T follicular helper cell (primary cell): Measurements from ENCODE around the gene IPCEF1.
"Not testable (repeated sequence)": the region's sequence is repeated elsewhere in the genome, so short reads cannot be mapped to it uniquely, and the experiment has no call there.

ENCODE experiments used
- DNase-seq: peaks from one replicate; pipeline ENCODE4 v3.0.0-alpha.2; 2020; ENCODE audit warnings: low read depth

The IPCEF1 gene

GRCh38 chr6:154246723-154247118 is 109.9 kb downstream of the IPCEF1 start:
- DNase-seq = no peak

GRCh38 chr6:154245506-154245905 is 111.1 kb downstream of the IPCEF1 start:
- no peak for DNase-seq

- no peak for DNase-seq
Measured at GRCh38 chr6:154243793-154244750, 112.5 kb downstream of the IPCEF1 start.

GRCh38 chr6:154242617-154243357 is 113.8 kb downstream of the IPCEF1 start:
- no peak for DNase-seq

- DNase-seq = no peak
Measured at GRCh38 chr6:154241581-154241980, 115.0 kb downstream of the IPCEF1 start.

GRCh38 chr6:154241061-154241460 is 115.5 kb downstream of the IPCEF1 start:
- DNase-seq = not testable (repeated sequence)

GRCh38 chr6:154239392-154239791 is 117.2 kb downstream of the IPCEF1 start:
- DNase-seq = no peak

GRCh38 chr6:154238831-154239230 is 117.8 kb downstream of the IPCEF1 start:
- no peak for DNase-seq

- DNase-seq = no peak
Measured at GRCh38 chr6:154236646-154237301, 119.8 kb downstream of the IPCEF1 start.

GRCh38 chr6:154234019-154234772 is 122.4 kb downstream of the IPCEF1 start:
- DNase-seq = no peak

- DNase-seq = no peak
Measured at GRCh38 chr6:154233383-154233782, 123.2 kb downstream of the IPCEF1 start.

- DNase-seq = no peak
Measured at GRCh38 chr6:154232013-154232910, 124.3 kb downstream of the IPCEF1 start.

GRCh38 chr6:154230910-154231595 is 125.5 kb downstream of the IPCEF1 start:
- DNase-seq = no peak

- no peak for DNase-seq
Measured at GRCh38 chr6:154230393-154230792, 126.2 kb downstream of the IPCEF1 start.

- DNase-seq = no peak
Measured at GRCh38 chr6:154229786-154230185, 126.8 kb downstream of the IPCEF1 start.

GRCh38 chr6:154228521-154228905 is 128.1 kb downstream of the IPCEF1 start:
- DNase-seq = no peak

GRCh38 chr6:154227862-154228520 is 128.6 kb downstream of the IPCEF1 start:
- no peak for DNase-seq

- no peak for DNase-seq
Measured at GRCh38 chr6:154226461-154226860, 130.1 kb downstream of the IPCEF1 start.

GRCh38 chr6:154223296-154223695 is 133.3 kb downstream of the IPCEF1 start:
- no peak for DNase-seq
